Progenitor cell of endocrine pancreas (in vitro differentiated cells): ENCODE data around the gene LMNB1. TPM values are rescaled to one million over a fixed set of nuclear protein-coding genes. Genes with fewer than 3 reads are reported as not detected.

Source experiments
- DNase-seq: peaks from one replicate; pipeline ENCODE4 v3.0.0; 2021; ENCODE audit warnings: low spot score; ENCODE audit not compliant: unreplicated experiment
- H3K27ac Mint-ChIP-seq: 2 replicates; pipeline ENCODE4 v1.8.0; 2021; ENCODE audit warnings: mild to moderate bottlenecking, moderate library complexity, mixed read lengths
- H3K27me3 Mint-ChIP-seq: 2 replicates; pipeline ENCODE4 v1.8.0; 2021; ENCODE audit warnings: mixed read lengths
- H3K36me3 Mint-ChIP-seq: 2 replicates; pipeline ENCODE4 v1.8.0; 2022; ENCODE audit warnings: mixed read lengths; ENCODE audit not compliant: insufficient read depth
- H3K4me1 Mint-ChIP-seq: 2 replicates; pipeline ENCODE4 v1.8.0; 2021; ENCODE audit warnings: low read depth, mixed read lengths
- H3K4me3 Mint-ChIP-seq: 2 replicates; pipeline ENCODE4 v1.8.0; 2021; ENCODE audit warnings: low read depth, mild to moderate bottlenecking, moderate library complexity, mixed read lengths
- H3K9me3 Mint-ChIP-seq: 2 replicates; pipeline ENCODE4 v1.8.0; 2021; ENCODE audit warnings: low read depth, mixed read lengths
- CTCF ChIP-seq: fragments of 200-600 bp; sonication (generic); IDR thresholded peaks from one replicate; pipeline ENCODE4 v1.5.0; 2021; ENCODE audit warnings: antibody characterized with exemption, mild to moderate bottlenecking; ENCODE audit not compliant: unreplicated experiment
- total RNA-seq: library from RNA; stranded (reverse); gene quantifications from 2 replicates; pipeline ENCODE4 v1.2.1, GENCODE V29; 2021

LMNB1 gene
- total RNA-seq, 1 donor from 2014 or later, result 152 TPM

GRCh38 chr5:126875303-126875785 lies 98.4 kb downstream of the LMNB1 start:
- no peak for DNase-seq
- H3K27ac Mint-ChIP-seq, result no peak overlapping the region
- H3K4me3 Mint-ChIP-seq, result no peak overlapping the region
- H3K4me1 Mint-ChIP-seq, result peaks cover 25% of the 10 kb centered on the region
- TF ChIP-seq CTCF, result no peak
- H3K36me3 Mint-ChIP-seq, result peaks cover 6% of the 10 kb centered on the region
- no peaks in the 10 kb centered on the region for H3K9me3 Mint-ChIP-seq
- H3K27me3 Mint-ChIP-seq, result no peaks in the 10 kb centered on the region

GRCh38 chr5:126877602-126878001 lies 100.7 kb downstream of the LMNB1 start:
- Mint-ChIP-seq H3K4me1 (peaks cover 25% of the 10 kb centered on the region), H3K27ac (no peak overlapping the region), H3K4me3 (no peak overlapping the region), H3K36me3 (peaks cover 3% of the 10 kb centered on the region), H3K9me3 (no peaks in the 10 kb centered on the region), H3K27me3 (no peaks in the 10 kb centered on the region)
- TF ChIP-seq CTCF, result no peak
- DNase-seq, result no peak

- Mint-ChIP-seq H3K4me1 (peaks cover 29% of the 10 kb centered on the region), H3K9me3 (no peaks in the 10 kb centered on the region), H3K4me3 (no peak overlapping the region), H3K36me3 (peaks cover 3% of the 10 kb centered on the region), H3K27me3 (no peaks in the 10 kb centered on the region), H3K27ac (no peak overlapping the region)
- TF ChIP-seq CTCF, result no peak
- DNase-seq, result no peak
These were observed 101.1 kb downstream of the LMNB1 start for GRCh38 chr5:126878085-126878484.

- peaks cover 34% of the 10 kb centered on the region for H3K4me1 Mint-ChIP-seq
- H3K36me3 Mint-ChIP-seq, result peaks cover 3% of the 10 kb centered on the region
- DNase-seq, result no peak
- no peak overlapping the region for H3K27ac Mint-ChIP-seq
- H3K4me3 Mint-ChIP-seq, result no peak overlapping the region
- no peak for TF ChIP-seq CTCF
- H3K9me3 Mint-ChIP-seq, result no peaks in the 10 kb centered on the region
- H3K27me3 Mint-ChIP-seq, result no peaks in the 10 kb centered on the region
These were observed 101.7 kb downstream of the LMNB1 start for GRCh38 chr5:126878634-126879033.

GRCh38 chr5:126881821-126882600 lies 105.1 kb downstream of the LMNB1 start:
- no peak overlapping the region for H3K4me3 Mint-ChIP-seq
- H3K27ac Mint-ChIP-seq, result no peak overlapping the region
- no peak for TF ChIP-seq CTCF
- peaks cover 1% of the 10 kb centered on the region for H3K36me3 Mint-ChIP-seq
- DNase-seq, result no peak
- no peaks in the 10 kb centered on the region for H3K9me3 Mint-ChIP-seq
- peaks cover 32% of the 10 kb centered on the region for H3K4me1 Mint-ChIP-seq
- no peaks in the 10 kb centered on the region for H3K27me3 Mint-ChIP-seq
